GM19467 (cell line): Measurements from ENCODE around the gene GUCA1C.

ENCODE experiments used
- ATAC-seq: cut with Tn5 transposase; IDR thresholded peaks from one replicate; pipeline ENCODE4 v1.9.1; 2021; ENCODE audit warnings: mild to moderate bottlenecking, moderate library complexity; ENCODE audit not compliant: unreplicated experiment

GUCA1C gene, protein sequence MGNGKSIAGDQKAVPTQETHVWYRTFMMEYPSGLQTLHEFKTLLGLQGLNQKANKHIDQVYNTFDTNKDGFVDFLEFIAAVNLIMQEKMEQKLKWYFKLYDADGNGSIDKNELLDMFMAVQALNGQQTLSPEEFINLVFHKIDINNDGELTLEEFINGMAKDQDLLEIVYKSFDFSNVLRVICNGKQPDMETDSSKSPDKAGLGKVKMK

DNA sequence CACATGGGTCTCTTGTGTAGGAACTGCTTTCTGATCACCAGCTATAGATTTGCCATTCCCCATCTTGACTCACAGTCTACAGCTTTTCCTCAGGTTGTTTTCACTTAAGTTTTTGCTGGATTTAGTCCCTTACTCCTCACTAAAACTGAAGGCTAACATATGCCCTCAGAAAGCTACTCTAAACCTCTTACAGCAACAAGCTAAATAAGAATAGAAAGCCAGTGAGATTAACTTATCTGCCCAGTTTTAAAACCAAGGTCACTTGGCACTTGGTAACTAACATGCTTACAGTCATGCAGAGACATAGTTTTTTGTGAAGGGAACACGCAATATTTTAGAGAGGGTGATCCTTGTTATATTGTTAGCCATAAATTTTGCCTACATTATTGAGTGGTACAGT is at the start of gene GUCA1C:
Gene GUCA1C (minus strand): TSS at position 180 of the 400 bp plus-strand sequence. CDS start 117 bp downstream, at position 63.
- no peak for ATAC-seq

DNA sequence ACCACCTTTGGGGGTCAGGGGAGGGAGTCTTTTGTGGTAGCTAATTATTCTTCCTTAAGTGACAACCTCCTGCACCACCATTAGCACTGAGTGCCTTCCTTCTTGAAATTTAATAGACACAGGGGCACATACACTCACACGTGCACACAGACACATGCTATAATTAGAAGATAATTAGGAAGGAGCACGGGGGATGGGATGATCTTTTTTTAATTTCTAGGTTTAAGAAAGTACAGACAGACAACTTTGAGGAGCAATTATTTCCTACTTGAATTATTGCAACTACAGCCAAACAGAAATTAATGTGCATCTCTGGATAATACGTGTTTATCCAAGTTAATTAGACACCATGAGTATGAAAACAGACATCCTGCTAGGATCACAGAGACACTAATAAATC is 44.8 kb upstream of the GUCA1C start:
- no peak for ATAC-seq

DNA sequence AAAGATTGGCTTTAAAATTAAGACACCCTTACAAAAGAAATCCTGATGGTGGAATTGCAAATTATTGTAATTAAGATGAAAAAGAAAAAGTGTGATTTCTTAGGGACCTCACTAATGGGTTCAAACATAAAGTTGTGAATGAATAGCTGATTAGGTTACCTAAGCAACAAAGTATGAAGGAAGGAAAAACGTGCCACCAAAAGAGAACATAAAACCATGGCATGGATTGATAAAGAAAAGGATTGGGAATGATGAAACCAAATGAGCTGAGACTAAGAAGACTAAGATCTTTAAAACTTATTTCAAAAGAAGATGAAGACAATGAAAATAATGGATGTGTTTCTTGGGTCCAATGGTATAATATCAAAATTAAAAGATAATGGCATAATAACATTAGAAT is 32.2 kb upstream of the GUCA1C start:
- no peak for ATAC-seq

DNA sequence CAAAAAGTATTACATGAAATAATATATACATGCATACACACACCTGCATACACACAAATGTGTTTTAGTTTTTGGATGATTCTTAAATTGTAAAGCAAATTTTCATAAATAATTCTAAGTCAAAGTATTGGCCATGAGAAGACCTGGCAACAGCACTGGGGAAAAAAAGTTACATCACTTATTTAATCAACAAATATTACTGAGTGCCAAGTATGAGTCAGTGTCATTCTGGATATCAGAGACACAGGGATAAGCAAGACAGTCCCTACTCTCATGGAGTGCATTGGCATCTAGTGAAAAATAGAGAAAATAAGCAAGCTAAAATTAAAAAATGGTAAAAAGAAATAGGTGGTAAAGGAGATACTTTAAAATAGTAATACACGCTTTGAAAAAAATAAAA is 29.4 kb upstream of the GUCA1C start:
- no peak for ATAC-seq

DNA sequence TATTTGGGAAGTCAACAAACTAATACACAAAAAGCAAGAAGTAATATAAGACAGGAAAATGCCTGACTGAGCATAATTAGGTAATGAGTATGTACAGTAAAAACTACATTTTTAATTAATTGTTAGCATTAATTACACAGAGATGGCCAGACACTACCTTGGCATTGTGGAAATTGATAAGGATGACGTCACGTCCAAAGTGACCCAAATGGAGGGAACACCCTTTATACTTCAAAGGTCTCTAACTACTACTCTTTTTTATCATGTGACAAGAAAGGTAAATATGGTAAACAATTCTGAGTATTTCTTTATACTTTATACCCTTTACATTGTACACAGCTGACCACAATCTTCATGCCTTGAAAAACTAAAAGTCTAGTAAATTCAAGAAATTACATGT is 22.4 kb upstream of the GUCA1C start:
- ATAC-seq, result no peak

DNA sequence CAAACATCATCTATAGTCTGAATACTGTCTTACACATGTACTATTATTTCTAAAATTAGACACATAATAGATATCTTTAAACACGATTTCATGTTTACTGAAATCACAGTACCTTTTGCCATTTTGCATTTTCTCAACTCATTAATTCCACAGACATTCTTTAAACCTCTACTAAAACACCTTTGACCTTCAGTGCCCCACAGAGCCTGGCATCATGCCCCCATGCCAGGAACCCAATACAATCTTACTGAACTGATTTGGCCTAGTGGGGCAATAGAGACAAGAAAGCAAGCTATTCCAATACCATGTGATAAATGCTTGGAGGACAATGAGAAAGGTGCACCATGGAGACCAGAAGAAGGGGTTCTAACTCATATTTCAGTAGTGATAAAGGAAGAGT is 19.3 kb upstream of the GUCA1C start:
- no peak for ATAC-seq

DNA sequence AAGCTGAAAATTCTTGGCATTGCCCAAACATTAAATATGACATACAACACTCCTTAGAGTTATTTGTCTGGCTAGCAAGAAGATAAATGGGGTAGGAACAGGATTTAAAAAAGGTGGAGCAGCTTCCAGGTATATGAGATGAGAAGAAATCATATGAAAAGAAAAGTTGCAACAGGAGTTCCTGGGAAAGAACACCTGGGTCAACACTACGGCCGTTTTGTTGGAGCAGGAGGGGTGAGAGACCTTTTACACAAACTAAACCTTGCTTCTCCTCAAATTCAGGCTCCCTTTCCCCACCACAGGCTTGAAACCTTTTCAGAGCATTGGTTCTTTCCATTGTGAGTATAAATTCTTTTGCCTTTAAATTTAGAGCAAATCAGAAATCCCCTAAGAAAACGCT is 18.8 kb upstream of the GUCA1C start:
- no peak for ATAC-seq

DNA sequence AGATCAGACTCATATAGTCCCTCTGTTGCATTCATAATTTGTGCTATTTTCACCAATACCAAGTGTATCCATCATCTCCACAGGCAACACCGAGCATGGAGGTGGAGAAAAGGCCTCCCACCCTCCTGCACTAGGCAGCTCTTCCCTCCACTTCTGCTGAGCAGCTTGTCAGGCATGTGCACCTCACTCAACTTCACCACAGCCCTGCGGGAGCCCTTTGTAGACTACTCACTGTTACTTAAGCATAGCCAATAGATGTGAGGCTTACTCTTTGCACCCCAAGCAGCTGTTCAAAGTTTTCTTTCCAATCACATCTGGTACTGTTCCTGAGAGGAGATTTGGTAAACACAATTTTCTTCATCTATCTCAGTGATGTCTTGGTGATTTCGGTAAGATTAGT is 16.9 kb upstream of the GUCA1C start:
- ATAC-seq, result no peak

DNA sequence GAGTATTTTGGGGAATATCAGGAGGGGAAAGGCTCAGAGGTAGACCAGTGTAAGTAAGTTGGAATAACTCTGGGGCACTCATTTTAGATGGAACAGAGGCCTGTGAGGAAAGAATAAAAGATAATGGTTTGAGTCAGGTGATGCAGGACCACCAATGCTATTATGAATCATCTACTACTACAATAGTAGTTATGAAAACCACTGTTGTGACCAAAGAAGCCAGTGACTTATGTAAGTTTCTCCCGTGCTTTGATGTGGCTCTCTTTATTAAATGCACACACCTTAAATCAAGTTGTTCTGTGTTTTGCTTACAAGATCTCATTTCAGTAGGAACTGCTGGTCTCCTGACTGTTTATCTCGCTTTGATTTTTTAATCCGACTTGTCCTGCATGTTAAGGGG is 13.1 kb upstream of the GUCA1C start:
- ATAC-seq, result no peak

DNA sequence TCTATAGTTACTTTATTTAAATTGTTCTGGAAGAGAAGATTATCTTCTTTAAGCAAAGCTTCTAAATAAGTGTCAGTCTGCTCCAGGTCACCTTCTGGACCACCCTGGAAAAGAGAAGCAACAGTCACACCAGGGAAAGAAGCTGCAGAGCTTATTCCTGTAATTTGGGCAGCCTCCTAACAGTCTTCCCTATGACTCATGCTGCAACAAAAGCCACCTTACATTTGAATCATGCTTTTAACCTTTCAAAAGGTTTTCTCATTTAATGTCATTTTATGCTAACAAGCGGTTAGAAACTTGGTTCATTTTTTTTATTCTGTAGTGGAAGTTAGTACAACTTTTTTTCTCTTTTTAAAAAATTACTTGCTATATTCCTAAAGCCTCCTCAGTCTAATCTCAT is 5.3 kb upstream of the GUCA1C start:
- ATAC-seq, result no peak

DNA sequence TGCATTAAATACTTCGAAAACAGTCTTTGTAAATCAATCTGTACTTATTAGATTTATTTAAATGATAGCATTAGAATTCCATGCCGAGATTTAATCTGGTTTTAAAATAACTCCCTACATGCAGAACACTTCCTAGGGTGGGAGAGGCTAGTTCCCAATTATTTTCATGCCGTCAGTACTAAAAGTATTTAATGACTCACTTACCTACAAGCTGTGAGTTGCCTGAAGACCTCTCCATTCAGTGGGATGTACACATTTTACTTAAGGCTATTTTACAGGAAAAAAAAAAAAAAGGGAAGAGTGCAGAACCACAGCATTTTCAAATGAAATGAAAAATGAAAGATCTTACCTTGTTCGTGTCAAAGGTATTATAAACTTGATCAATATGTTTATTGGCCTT is 469 bp downstream of the GUCA1C start:
- ATAC-seq, result no peak

DNA sequence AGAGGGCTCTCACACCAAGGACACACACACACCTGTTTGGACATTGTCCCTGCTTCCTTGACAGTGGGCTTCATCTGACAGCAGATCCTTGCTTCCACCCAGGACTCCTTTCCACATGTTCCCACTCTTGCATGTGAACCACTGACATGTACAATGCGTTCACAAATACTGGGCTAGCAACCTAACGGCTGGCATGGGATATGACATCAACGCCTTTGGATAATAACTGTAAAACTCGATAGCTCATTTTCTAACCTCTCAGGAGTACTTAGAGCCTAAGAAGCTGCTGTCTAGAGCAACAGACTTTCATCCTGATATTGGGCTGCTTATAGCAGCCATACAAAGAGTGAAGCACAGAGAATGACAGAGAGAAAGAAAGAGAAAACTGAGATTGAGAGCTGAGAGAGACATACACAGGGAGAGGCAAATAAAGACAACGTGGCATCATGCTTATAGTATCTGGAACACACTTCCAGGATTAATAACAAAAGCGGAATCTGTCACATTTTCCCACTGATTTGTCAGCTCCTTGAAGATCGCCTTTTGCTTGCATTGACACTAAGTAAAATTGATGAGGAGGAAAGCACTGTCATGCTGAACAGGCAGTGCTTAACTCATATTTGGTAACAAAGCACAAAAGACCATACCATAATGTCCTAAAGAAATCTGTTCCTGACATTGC is 1.7 kb downstream of the GUCA1C start:
- no peak for ATAC-seq

DNA sequence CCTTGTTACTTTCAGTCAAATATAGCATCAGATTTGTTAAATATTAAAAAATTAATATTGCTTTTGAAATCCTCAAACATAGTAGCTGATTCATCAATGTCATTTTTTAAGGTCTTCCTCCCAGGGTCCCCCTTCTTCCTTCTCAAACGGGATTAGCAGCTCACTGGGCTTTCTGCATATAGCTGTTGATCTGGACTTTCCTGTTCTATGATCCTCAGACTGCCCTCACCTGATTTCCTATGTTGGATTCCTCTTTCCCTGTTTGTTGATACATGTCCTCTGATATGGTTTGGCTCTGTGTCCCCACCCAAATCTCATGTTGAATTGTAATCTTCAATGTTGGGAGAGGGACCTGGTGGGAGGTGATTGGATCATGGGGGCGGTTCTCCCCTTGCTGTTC is 5.8 kb downstream of the GUCA1C start:
- no peak for ATAC-seq

DNA sequence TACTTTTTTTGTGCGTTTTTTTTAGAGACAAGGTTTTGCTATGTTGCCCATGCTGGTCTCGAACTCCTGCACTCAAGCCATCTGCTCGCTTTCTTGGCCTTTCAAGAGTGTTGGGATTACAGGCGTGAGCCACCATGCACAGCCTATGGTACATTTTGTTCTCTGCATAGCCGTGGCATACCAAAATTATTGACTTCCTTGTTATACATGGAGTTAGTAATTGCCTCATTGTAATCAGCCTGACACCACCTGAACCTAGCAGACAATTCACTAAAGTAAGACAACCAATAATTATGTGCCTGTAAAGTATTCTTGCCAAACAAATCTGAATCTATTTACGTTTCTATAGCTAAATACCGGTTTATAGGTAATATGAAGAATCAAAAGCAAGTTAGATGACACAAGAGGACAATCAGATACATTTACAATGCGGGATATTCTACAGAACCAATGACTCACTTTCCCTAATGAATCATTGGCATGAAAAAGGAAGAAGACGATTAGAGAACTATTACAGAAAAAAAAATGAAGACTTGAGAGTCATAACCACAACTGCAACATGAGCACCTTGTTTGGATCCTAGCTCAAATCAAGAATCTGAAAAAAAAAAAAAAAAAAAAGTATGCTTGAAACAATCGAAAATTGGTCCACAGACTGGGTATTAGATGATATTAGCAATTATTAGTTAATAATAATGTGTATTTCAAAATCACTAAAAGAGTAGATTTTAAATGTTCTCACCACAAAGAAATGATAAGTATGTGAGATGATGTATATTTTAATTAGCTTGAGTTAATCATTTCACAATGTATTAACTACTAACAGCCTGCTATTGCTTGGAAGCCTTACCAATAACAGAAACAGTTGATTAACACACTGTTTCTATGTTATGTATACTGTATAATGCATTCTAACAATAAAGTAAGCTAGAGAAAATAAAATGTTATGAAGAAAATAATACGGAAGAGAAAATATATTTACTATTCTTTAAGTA is 7.1 kb downstream of the GUCA1C start:
- no peak for ATAC-seq

DNA sequence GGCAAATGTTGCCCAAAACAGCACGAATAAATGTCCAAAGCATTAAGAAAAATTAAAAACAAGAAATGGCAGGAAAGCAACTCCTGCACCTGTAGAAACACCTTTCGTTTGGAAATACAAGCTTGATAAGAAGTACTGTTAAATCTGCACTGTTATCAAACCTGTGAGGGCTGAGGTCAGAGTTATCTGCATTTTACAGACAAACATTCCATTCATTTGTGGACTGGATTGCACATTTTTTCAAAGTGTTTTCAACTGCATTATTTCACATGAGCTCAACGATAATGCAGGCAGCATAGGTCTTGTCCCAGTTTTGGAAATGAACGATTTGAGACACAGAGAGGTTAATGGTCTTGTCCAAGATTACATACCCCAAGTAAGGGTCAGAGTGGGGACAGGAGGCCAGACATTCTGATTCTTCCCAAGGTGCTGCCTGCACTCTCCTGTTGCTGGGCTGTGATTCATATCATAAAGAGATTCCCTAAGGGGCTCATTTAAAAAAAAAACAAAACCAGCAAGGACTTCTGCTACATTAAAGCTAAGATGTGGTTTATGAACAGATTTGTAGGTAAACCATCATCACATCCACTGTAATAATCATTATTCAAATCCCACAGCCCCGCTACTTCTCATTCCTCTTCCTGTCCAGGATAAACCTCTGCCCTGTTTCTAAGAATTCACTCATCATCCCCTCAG is 13.0 kb downstream of the GUCA1C start:
- no peak for ATAC-seq

DNA sequence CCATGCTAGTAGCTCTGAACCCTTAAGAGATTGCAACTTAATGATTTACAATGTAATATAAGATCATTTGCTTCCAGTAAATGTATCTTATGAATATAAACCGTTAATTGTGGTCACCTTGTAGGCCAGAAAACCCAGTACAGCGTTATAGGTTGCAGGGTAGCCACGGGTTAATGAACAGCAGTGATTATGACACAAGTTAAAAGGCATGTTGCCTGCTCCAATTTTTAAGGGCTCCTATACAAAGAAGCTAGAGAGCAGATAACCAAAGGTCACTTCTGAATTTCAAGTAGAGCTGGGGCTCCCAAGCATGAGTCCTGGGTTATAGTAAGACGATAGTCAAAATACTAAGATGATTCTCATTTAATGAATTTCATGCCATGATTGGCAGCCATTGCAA is 13.5 kb downstream of the GUCA1C start:
- no peak for ATAC-seq

DNA sequence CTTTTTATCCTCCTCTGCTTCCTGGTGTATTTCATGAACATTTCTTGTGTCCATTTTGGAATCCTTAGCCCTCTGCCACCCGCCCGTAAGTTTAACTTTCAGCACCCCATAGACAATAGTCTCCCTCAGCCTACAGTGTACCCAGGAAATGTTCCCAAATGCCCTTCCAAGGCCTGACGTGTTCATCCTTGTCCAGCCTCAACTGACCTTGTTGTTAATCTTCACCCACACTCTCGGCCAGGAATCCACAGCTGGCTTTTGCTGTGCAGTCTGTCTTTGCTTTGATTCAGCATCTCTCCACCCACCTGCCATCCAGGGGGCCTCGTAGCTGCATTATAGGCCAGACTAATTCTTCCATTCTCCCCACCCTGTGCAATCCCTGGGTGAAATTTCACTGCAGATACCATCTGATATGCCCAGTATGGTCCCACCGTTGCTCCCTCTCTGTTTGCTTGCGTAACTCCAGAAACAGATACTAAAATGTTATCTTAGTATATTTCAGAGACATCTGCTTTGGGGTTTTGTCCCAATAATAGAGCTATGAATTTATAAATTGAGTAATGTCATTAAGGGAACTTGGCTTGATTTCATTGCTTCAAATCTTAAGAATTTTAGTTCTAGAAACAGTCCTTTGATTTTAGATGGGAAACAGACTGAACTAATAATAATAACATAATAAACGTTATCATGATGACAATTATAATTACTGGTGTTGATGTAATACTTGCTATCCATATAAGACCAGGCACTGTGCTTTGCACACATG is 16.6 kb downstream of the GUCA1C start:
- no peak for ATAC-seq

DNA sequence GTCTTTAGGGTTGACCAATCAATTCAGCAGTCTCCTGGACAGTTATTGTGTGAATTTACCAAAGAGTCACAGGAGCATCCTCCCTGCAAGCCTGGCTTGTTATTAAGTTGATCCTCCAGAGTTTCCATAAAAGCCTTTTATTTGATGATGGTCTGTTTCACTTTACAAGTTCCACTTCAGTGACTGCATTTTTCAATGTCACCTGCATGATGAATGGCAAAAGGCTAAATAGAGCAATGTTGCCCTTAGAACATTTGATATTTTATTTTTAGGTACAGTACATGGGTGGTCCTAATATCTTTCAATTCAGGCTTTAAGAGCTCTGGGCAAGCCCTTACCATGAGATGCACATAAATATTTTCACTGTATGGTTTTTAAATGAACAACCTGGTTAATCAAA is 22.6 kb downstream of the GUCA1C start:
- ATAC-seq, result no peak

DNA sequence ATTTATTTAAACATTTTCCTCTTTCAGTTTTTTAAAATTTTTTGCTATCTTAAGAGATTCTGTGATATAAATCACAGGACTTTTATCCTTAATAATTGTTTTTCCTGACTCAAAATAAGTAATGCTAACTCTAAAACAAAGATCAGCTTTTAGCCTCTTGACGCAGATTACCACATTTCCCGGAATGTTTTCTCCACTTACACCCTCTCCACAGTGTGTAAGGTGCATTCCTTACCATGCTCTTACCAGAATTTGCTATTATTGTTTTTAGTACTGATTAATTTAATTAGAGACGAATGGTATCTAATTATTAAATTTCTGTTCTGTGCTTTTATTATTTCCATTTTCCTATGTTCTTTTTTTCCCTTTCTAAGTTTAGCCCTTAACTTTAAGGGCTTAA is 34.8 kb downstream of the GUCA1C start:
- no peak for ATAC-seq
